Measurements from ENCODE around the gene XXYLT1.

The XXYLT1 gene

GRCh38 chr3:195087328-195087727 lies 183.6 kb downstream of the XXYLT1 start:
- peaks cover 51% of the 10 kb centered on the region for H3K4me1 ChIP-seq
- H3K27ac ChIP-seq: peak overlapping the region; percentile 56
- no peaks in the 10 kb centered on the region for H4K20me1 ChIP-seq
- TF ChIP-seq Cebpa-rat (IDR thresholded peaks at IDR 0.05): no peak
- peak overlapping the region; percentile 72 for H3K4me2 ChIP-seq
- no peaks in the 10 kb centered on the region for H3K9me3 ChIP-seq
- no peak overlapping the region; the same call in 1 of the 2 replicates for H3K9ac ChIP-seq
- H3K36me3 ChIP-seq: no peaks in the 10 kb centered on the region
- 0 out of 2 replicates have a peak overlapping the region, but pooled peaks have one; percentile 11 for H3K4me3 ChIP-seq
- H3K27me3 ChIP-seq: no peaks in the 10 kb centered on the region

- H3K4me1 ChIP-seq: peaks cover 56% of the 10 kb centered on the region
- no peaks in the 10 kb centered on the region for H4K20me1 ChIP-seq
- peak overlapping the region; percentile 72 for H3K4me2 ChIP-seq
- no peak for TF ChIP-seq Cebpa-rat (IDR thresholded peaks at IDR 0.05)
- no peak overlapping the region for H3K4me3 ChIP-seq
- H3K27me3 ChIP-seq: no peaks in the 10 kb centered on the region
- H3K9ac ChIP-seq: no peak overlapping the region; the same call in 1 of the 2 replicates
- H3K36me3 ChIP-seq: no peaks in the 10 kb centered on the region
- H3K9me3 ChIP-seq: no peaks in the 10 kb centered on the region
- peak overlapping the region; percentile 56 for H3K27ac ChIP-seq
These were observed 184.1 kb downstream of the XXYLT1 start for GRCh38 chr3:195086885-195087284.

- Histone ChIP-seq H4K20me1 (no peaks in the 10 kb centered on the region), H3K36me3 (no peaks in the 10 kb centered on the region), H3K27me3 (no peaks in the 10 kb centered on the region), H3K4me2 (peak overlapping the region; percentile 72; the same call in 1 of the 2 replicates), H3K4me1 (peaks cover 61% of the 10 kb centered on the region), H3K9me3 (no peaks in the 10 kb centered on the region), H3K9ac (no peak overlapping the region), H3K4me3 (no peak overlapping the region), H3K27ac (peak overlapping the region; percentile 56)
- TF ChIP-seq Cebpa-rat (IDR thresholded peaks at IDR 0.05): no peak
These were observed 184.6 kb downstream of the XXYLT1 start for GRCh38 chr3:195086341-195086740.

GRCh38 chr3:195085356-195086130 lies 185.4 kb downstream of the XXYLT1 start:
- Histone ChIP-seq H3K27me3 (no peaks in the 10 kb centered on the region), H3K27ac (peak overlapping the region; percentile 56), H3K4me3 (no peak overlapping the region), H3K4me2 (peak overlapping the region; percentile 95), H3K4me1 (peaks cover 69% of the 10 kb centered on the region), H3K36me3 (no peaks in the 10 kb centered on the region), H3K9ac (no peak overlapping the region), H3K9me3 (no peaks in the 10 kb centered on the region), H4K20me1 (peaks cover 5% of the 10 kb centered on the region; the same call in 1 of the 2 replicates)
- TF ChIP-seq Cebpa-rat (IDR thresholded peaks at IDR 0.05): no peak

- Histone ChIP-seq H3K27me3 (no peaks in the 10 kb centered on the region), H3K9ac (no peak overlapping the region), H4K20me1 (peaks cover 5% of the 10 kb centered on the region; the same call in 1 of the 2 replicates), H3K27ac (no peak overlapping the region), H3K4me3 (no peak overlapping the region), H3K36me3 (no peaks in the 10 kb centered on the region), H3K4me1 (peaks cover 76% of the 10 kb centered on the region), H3K9me3 (no peaks in the 10 kb centered on the region), H3K4me2 (peak overlapping the region; percentile 95)
- TF ChIP-seq Cebpa-rat (IDR thresholded peaks at IDR 0.05): no peak
These were observed 186.2 kb downstream of the XXYLT1 start for GRCh38 chr3:195084746-195085145.

- Histone ChIP-seq H3K4me1 (peaks cover 87% of the 10 kb centered on the region), H4K20me1 (peaks cover 5% of the 10 kb centered on the region; the same call in 1 of the 2 replicates), H3K9ac (no peak overlapping the region), H3K27ac (no peak overlapping the region), H3K4me2 (peak overlapping the region; percentile 95), H3K27me3 (no peaks in the 10 kb centered on the region), H3K36me3 (no peaks in the 10 kb centered on the region), H3K9me3 (no peaks in the 10 kb centered on the region), H3K4me3 (no peak overlapping the region)
- TF ChIP-seq Cebpa-rat (IDR thresholded peaks at IDR 0.05): no peak
These were observed 187.3 kb downstream of the XXYLT1 start for GRCh38 chr3:195083659-195084058.

GRCh38 chr3:195082811-195083210 lies 188.1 kb downstream of the XXYLT1 start:
- Histone ChIP-seq H3K4me1 (peaks cover 94% of the 10 kb centered on the region), H3K4me2 (peak overlapping the region; percentile 95), H3K27me3 (no peaks in the 10 kb centered on the region), H3K9ac (no peak overlapping the region; the same call in 1 of the 2 replicates), H3K9me3 (no peaks in the 10 kb centered on the region), H3K36me3 (no peaks in the 10 kb centered on the region), H3K27ac (peak overlapping the region; percentile 24; the same call in 1 of the 2 replicates), H4K20me1 (peaks cover 5% of the 10 kb centered on the region; the same call in 1 of the 2 replicates), H3K4me3 (no peak overlapping the region)
- no peak for TF ChIP-seq Cebpa-rat (IDR thresholded peaks at IDR 0.05)

GRCh38 chr3:195081242-195081963 lies 189.6 kb downstream of the XXYLT1 start:
- Histone ChIP-seq H3K27ac (peak overlapping the region; percentile 67), H3K9ac (peak overlapping the region; percentile 49; the same call in 1 of the 2 replicates), H3K36me3 (no peaks in the 10 kb centered on the region), H3K4me2 (peak overlapping the region; percentile 95), H3K4me1 (peaks cover 94% of the 10 kb centered on the region), H3K27me3 (no peaks in the 10 kb centered on the region), H4K20me1 (peaks cover 5% of the 10 kb centered on the region; the same call in 1 of the 2 replicates), H3K9me3 (no peaks in the 10 kb centered on the region), H3K4me3 (peak overlapping the region; percentile 41)
- no peak for TF ChIP-seq Cebpa-rat (IDR thresholded peaks at IDR 0.05)

- Histone ChIP-seq H4K20me1 (peaks cover 5% of the 10 kb centered on the region; the same call in 1 of the 2 replicates), H3K27ac (peak overlapping the region; percentile 67), H3K4me1 (peaks cover 99% of the 10 kb centered on the region), H3K4me3 (peak overlapping the region; percentile 41), H3K36me3 (no peaks in the 10 kb centered on the region), H3K4me2 (peak overlapping the region; percentile 95), H3K27me3 (no peaks in the 10 kb centered on the region), H3K9me3 (no peaks in the 10 kb centered on the region), H3K9ac (peak overlapping the region; percentile 49; the same call in 1 of the 2 replicates)
- no peak for TF ChIP-seq Cebpa-rat (IDR thresholded peaks at IDR 0.05)
These were observed 190.3 kb downstream of the XXYLT1 start for GRCh38 chr3:195080571-195081151.

All from BLaER1 (cell line).